Anterior cingulate cortex (tissue), 58 donors: ENCODE measurements around the gene LBR.

Experiments
- DNase-seq, 58 donors: peaks; one replicate each; lab custom pipeline; 2025; lab: John Stamatoyannopoulos, UW

Gene LBR

DNA sequence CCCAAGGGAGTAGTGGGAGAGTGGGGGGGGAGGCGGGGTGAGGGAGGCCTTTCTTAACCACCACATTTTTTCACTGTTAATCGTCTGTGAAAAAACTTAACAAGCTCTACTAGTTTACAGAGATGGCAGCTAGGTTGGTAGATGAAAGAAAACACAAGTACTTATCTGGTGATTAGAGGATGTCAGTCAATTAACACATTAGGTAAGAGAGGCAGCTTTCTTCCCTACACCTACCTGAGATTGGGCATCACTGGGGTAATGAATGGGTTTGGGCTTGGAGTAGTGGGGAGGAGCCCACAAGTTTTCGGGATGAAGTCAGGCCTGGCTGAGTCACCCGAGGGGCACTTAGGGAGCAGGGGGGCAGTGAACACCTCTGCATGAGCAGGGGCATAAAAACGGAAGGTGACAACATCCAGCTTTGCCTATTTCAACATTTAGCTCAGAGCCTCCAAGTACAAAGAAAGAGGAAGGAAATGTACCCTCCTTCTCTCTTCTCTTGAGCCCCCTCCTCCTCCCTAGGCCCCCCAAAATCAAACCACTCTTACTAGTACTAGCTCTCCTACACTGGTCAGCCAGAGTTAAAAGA is 2.5 kb downstream of the LBR start:
- DNase-seq, result no peak

DNA sequence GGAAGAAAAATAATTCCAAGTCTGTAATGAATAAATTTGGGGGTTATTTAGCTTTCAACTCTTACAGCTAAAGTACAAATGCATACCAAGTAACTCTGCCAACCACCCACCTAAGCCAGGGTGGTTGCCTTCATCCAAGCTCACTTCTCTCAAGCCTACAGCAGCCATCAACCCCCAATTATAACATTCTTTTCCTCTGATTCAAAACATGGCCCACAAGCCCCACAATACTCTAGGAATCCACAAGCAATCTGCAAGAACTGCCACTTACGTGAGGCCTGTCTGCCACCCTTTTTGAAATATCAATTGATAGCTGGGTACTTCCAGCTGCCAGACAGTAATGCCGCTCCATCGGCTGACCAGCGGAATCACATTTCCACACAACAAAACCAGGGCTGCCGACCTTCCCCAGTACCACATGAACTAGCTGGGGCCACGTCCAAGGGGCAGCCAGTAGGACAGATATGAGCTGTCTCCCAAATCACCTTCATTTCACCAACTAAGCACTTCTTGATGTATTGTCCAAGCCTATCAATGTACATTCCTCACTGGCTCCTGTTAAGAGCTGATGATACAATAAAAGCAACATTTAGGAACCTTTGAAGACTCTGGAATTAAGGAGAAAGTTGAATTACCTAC is 3.2 kb downstream of the LBR start:
- DNase-seq, result no peak

- no peak for DNase-seq
Observed at GRCh38 chr1:225423518-225423855, 4.4 kb downstream of the LBR start.

DNA sequence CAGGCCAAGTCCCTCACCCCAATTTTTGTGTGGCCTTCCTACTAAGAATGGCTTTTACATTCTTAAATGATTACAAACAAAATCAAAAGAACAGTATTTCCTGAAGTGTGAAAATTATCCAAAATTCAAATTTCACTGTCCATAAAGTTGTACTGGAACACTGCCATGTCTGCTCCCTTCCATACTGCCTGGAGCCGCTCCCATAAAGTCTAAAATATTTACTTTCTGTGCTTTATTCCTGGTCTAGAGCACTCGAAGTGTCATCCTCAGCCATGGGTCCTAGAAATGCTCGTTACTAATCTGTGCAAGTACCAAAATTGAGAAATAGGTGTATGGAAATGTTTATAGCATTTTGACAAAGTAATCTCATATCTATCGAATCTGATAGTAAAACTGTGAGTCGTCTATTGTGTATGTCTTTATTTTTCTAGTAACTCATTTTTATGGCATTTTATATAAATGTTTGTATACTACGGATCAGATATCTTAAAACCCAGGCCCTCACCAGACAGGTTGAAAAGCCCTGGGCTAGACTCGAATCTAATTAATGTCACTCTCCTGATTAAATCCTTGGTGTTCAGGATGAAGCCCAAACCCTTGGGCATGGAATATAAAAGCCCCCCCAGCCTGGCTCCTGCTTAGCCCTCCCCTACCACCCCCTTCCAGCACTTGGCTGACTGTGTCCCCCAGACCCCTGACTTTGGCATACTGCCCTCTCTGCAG is 4.9 kb downstream of the LBR start:
- DNase-seq, result no peak

DNA sequence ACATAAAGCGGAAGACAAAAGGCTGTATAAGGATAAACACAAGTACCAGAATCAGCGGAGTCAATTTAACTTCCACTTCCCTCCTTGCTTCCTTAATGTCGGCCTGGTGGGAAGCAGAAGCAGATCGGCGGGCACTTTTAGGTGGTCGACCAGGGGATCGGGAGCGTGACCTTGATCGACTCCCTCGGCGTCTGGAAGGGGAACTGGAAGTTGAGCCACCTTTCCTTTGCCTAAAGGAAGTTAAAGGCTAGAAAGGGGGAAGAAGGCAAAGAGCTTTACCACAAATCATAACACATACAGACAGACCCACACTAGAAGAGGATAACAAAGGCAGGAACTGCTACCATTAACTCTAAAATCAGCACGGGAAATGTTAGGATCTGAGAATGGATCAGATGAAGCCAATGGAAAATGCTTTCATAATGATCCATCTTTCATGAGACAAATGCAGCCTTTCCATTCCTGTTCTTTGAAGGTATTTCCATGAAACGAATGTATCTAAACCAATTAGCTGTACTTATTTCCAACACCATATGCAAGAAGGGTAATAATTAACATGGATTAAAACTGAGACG is 5.7 kb downstream of the LBR start:
- DNase-seq, result no peak

- DNase-seq, result no peak
Observed at GRCh38 chr1:225418598-225418997, 9.2 kb downstream of the LBR start.

DNA sequence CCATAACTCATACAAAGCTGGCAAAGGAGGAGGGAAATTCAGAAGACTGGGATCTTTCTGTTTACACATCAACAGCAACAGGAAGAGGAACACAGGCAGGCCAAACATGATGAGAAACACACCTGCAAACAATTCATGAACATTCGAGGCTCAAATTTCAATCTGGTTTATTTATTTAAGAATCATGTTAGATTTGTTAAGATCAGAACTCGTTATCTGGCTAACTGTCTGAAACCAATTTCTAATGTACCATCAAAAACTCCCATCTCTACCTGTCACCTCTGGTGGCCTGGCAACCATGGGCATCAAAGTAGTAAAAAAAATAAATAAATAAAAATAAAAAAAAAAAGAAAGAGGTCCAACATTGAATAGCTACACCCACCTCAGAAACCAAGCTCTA is 9.8 kb downstream of the LBR start:
- no peak for DNase-seq

DNA sequence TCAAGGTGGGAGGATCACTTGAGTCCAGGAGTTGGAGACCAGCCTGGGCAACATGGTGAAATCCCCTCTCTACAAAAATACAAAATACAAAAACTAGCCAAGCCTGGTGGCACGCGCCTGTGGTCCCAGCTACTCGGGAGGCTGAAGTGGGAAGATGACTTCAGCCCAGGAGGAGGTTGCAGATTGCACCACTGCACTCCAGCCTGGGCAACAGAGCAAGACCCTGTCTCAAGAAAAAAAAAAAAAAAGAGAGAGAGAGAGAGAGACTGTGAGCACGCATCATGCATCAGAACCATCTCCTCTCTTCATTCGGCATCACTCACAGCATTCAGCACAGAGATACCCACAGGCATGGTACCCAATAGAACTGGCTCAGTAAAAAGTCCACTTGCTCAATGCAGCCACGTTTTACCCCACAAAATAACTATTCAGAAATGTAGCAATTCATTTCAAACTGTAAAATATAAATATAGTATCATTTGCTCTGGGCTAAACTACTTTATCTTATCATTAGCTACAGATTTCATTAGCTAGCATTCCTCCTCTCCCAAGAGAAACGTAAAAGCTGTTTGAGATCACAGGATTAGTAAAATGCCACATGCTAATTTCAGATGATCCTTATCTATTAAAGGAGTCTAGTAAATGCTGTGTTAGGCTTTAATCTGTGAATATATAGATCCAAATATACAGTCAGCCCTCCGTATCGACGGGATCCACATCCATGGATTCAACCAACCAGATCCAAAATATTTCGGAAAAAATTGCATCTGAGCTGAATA is 11.7 kb downstream of the LBR start:
- DNase-seq, result no peak

DNA sequence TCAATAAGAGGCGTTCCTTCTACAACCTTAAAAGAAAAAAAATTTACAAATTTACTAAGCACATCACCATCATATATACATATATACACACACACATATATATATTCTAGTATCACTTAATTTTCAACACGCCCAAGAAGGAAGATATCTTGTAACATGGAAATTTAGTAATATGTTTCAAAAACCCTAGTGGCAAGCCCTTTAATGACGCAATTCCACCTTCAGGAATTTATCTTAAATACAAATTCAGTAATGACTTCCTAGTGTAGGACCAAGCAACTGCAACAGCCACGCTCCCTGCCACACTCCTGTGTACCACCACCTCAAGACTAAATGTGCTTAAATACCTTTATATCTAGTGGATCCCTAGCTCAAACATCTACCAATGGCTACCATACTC is 12.5 kb downstream of the LBR start:
- DNase-seq, result no peak

DNA sequence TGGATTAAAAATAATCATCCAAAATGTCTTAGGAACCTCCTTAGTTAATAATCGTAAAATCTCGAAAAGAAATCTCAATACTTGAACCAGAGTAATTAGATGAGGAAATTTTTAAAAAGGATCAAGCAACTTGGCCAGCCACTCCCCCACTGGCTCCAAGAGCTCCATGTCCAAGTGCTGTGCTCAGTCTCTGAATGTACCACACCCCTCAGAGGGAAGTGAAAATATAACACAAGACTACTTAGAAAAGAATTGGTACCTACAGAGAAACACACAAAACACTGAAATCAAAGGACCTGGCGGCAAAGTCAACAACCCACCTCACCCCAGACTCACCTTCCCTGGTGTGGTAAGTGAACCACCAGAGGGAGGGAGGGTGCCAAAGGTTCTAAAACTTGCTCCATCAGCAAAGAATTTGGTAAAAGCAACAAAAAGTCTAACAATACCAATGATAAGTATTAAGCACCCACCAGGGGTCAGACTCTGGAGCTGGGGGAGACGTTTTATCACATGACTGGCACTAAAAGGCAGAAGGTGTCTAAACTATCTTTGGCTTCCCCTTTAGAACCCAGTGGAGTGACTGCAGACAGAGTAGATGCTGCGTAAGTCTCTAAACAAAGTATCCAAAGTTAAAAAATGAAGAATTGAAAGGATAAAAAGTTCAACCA is 14.0 kb downstream of the LBR start:
- DNase-seq, result no peak

- no peak for DNase-seq
Observed at GRCh38 chr1:225412803-225413351, 15.0 kb downstream of the LBR start.

DNA sequence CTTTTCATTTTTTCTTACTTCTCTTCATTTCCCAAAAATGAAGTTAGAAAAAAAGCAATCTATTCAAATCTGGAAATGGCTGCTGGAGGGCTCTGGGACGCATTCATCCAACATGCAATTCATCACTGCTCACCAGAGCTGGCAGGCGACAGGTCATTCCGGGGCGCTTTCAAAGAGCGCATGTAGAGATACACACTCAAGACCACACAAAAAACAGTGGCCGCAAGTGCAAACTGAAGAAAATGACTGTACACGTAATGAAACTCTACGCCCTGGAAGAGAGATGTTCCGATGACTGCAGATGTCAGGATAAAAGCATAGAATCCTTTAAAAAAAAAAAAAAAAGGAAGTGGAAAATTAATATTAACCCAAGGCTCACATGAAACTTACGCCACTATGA is 15.5 kb downstream of the LBR start:
- no peak for DNase-seq

GRCh38 chr1:225410036-225410435 is 17.8 kb downstream of the LBR start:
- DNase-seq, result no peak

DNA sequence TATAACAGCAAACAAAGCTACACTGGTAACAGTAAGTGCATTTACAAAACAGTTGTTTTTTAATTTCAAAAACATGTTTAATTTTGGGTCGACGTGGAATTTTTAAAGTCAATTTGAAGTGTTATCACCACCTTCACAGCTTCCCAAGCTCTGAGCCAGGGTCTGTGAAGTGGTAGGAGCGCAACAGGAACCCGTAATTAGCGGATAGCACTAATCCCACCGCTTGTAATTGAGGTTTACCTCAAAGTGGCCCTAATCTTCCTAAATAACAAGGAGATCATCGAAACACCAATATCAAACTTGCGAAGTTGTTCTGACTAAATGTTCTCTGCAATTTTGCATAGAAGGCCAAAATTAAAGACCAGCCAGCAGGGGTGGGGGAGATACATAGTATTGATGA is 18.8 kb downstream of the LBR start:
- DNase-seq, result no peak

DNA sequence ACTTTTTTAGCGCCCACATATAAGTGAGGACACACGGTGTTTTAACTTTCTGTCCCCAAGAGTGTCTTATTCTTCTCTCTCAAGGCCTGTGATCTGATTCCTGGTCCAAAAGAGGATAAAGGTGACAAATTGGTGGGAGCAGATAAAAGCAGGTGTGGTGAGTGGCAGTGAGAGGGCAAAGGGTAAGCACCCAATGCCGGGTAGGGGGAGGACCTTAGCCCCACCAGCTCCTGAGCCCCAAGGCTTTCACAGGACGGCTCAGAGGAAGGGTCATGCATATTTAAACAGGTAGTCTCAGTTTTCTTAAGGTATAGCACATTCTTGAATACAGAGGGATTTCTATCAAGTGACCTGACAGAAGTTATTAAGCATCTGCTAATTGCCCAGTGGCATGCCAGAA is 19.6 kb downstream of the LBR start:
- DNase-seq, result no peak

GRCh38 chr1:225407755-225408154 is 20.1 kb downstream of the LBR start:
- no peak for DNase-seq

- DNase-seq, result no peak
Observed at GRCh38 chr1:225406976-225407725, 20.7 kb downstream of the LBR start.

GRCh38 chr1:225400968-225401367 is 26.9 kb downstream of the LBR start:
- no peak for DNase-seq

- no peak for DNase-seq
Observed at GRCh38 chr1:225396357-225396756, 31.5 kb downstream of the LBR start.

DNA sequence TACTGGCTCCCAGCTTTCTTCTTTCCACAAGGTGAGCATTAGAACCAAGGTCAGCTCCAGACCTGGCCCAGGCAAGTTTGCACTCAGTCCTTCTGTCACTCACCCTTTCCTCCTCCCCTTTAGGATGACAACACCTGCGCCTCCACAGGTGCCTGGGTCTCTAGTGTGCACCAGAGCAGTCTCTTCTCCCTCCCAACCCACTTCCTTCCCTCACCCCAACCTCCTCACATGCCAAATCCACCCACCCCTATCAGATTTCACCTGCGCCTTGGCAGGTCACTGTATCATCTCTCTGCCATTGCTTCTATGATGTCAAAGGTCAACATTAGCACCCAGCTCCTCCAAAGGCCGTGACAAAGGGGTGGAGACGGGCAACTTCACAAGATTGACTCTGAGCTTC is 38.0 kb downstream of the LBR start:
- DNase-seq, result no peak
